ENCODE results near the gene TECPR2. TPM values are rescaled to one million over a fixed set of nuclear protein-coding genes. Genes with fewer than 3 reads are reported as not detected.

The TECPR2 gene
- total RNA-seq, 1 experiment from 2014 or later, result 29.7 TPM

DNA sequence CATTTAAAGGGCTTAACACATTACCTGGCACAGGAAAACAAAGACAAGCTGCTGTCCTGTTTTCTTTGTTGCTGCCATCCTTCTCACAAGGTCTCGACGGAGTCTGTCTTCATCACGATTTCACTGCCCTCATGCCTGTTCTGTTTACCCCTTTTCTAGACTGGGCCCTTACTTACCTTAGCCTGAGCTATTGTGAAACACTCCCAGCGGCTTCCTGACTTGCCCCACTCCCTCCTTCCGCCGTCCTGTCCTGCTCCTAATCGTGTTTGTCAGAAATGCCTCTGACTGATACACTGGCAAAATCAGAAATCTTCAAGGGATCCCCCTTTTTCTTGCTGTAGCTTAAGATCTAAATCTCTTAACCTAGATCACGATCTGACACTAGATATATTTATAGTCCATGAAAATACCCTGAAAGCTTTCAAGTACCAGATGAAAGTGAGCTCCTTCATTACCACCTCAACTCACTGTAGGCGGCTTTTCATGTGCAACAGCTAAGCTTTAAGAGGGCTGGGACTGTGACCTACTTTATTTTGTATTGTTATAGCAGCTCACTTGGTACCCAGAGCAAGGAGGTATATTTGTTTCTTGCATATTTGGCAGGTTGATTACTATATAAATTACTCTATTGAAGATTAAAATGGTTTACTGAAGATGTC is 32.1 kb downstream of the TECPR2 start:
- Histone ChIP-seq H4K20me1 (ENCODE audit: insufficient read depth) (no peaks in the 10 kb centered on the region), H3K27me3 (ENCODE audit: insufficient read depth, low read depth) (no peaks in the 10 kb centered on the region), H3K9me2 (ENCODE audit: insufficient read depth) (no peaks in the 10 kb centered on the region), H3K27ac (no peak overlapping the region), H3K79me2 (ENCODE audit: low read depth) (no peaks in the 10 kb centered on the region), H3K9me3 (ENCODE audit: insufficient read depth, low read depth) (peaks cover 19% of the 10 kb centered on the region; the same call in 1 of the 2 replicates), H3K4me2 (no peak overlapping the region), H3K4me1 (replicated peaks; ENCODE audit: insufficient read depth) (peaks cover 7% of the 10 kb centered on the region), H3K36me3 (ENCODE audit: low read depth) (peaks cover 20% of the 10 kb centered on the region), H3F3A (ENCODE audit: insufficient read depth, low read depth) (no peaks in the 10 kb centered on the region), H2AFZ (no peak overlapping the region), H3K4me3 (no peak overlapping the region)
- TF ChIP-seq EZH2 (IDR thresholded peaks at IDR 0.05; ENCODE audit: low read depth) (no peak), CTCF (conservative IDR thresholded peaks at IDR 0.05) (no peak)
- intact Hi-C loops (cut with micrococcal nuclease; ENCODE audit: unreplicated experiment), result no loop called here
- DNase-seq, result no peak
- CTCF ChIA-PET, result no interaction called here
- POLR2A ChIA-PET (ENCODE audit: unreplicated experiment), result no interaction called here
- no TSS peak for BruUV-seq (replicated peaks)

DNA sequence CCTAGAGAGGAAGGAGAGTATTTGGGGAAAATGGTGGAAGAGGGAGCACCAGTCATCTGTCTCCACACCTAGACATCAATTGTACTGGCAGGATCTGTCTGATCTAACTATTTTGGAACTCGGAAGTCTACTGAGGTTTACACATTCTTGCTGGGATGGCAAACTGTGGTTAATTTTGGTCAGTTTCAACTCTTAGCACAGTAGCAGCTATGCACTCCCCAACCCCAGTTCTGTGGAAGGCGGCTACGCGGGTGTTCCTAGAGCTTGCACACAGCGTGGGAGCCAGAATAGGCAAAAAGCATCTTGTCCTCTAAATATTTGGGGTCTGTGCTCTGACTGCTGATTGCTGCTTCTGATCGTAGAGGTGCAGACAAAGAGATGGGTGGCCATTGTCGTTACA is 33.8 kb downstream of the TECPR2 start:
- no peak for TF ChIP-seq CTCF (conservative IDR thresholded peaks at IDR 0.05)
- TF ChIP-seq EZH2 (IDR thresholded peaks at IDR 0.05; ENCODE audit: low read depth), result no peak
- H4K20me1 ChIP-seq (ENCODE audit: insufficient read depth), result no peaks in the 10 kb centered on the region
- no peaks in the 10 kb centered on the region for H3K4me1 ChIP-seq (replicated peaks; ENCODE audit: insufficient read depth)
- peak in 1 of 2 experiments; percentile 30 for DNase-seq
- H3K4me2 ChIP-seq, result no peak overlapping the region
- no peak overlapping the region for H3K27ac ChIP-seq
- H3K79me2 ChIP-seq (ENCODE audit: low read depth), result no peaks in the 10 kb centered on the region
- POLR2A ChIA-PET (ENCODE audit: unreplicated experiment), result no interaction called here
- H3K36me3 ChIP-seq (ENCODE audit: low read depth), result peaks cover 20% of the 10 kb centered on the region
- no TSS peak for BruUV-seq (replicated peaks)
- H3F3A ChIP-seq (ENCODE audit: insufficient read depth, low read depth), result no peaks in the 10 kb centered on the region
- H2AFZ ChIP-seq, result no peak overlapping the region
- peaks cover 19% of the 10 kb centered on the region; the same call in 1 of the 2 replicates for H3K9me3 ChIP-seq (ENCODE audit: insufficient read depth, low read depth)
- CTCF ChIA-PET, result no interaction called here
- intact Hi-C loops (cut with micrococcal nuclease; ENCODE audit: unreplicated experiment), result no loop called here
- no peaks in the 10 kb centered on the region for H3K27me3 ChIP-seq (ENCODE audit: insufficient read depth, low read depth)
- H3K9me2 ChIP-seq (ENCODE audit: insufficient read depth), result no peaks in the 10 kb centered on the region
- H3K4me3 ChIP-seq, result no peak overlapping the region

GRCh38 chr14:102403028-102403427 is 40.3 kb downstream of the TECPR2 start:
- Histone ChIP-seq H4K20me1 (ENCODE audit: insufficient read depth) (no peaks in the 10 kb centered on the region), H3K4me1 (replicated peaks; ENCODE audit: insufficient read depth) (no peaks in the 10 kb centered on the region), H3K36me3 (ENCODE audit: low read depth) (peaks cover 20% of the 10 kb centered on the region; the same call in 1 of the 2 replicates), H2AFZ (no peak overlapping the region), H3F3A (ENCODE audit: insufficient read depth, low read depth) (0 out of 2 replicates have a peak, but pooled peaks cover under 1% of the 10 kb centered on the region), H3K9me3 (ENCODE audit: insufficient read depth, low read depth) (peaks cover 27% of the 10 kb centered on the region), H3K9me2 (ENCODE audit: insufficient read depth) (no peaks in the 10 kb centered on the region), H3K27me3 (ENCODE audit: insufficient read depth, low read depth) (no peaks in the 10 kb centered on the region), H3K4me3 (no peak overlapping the region), H3K27ac (no peak overlapping the region), H3K79me2 (ENCODE audit: low read depth) (no peaks in the 10 kb centered on the region), H3K4me2 (no peak overlapping the region)
- ChIA-PET CTCF (no interaction called here), POLR2A (ENCODE audit: unreplicated experiment) (no interaction called here)
- peak in 1 of 2 experiments; percentile 30 for DNase-seq
- no peak for TF ChIP-seq CTCF (conservative IDR thresholded peaks at IDR 0.05)
- TF ChIP-seq EZH2 (IDR thresholded peaks at IDR 0.05; ENCODE audit: low read depth), result no peak
- BruUV-seq (replicated peaks), result no TSS peak
- intact Hi-C loops (cut with micrococcal nuclease; ENCODE audit: unreplicated experiment), result no loop called here

Data from PC-9 (cell line).